HG02678 (cell line): Measurements from ENCODE around the gene TMEM225B.
"Not testable (repeated sequence)": the region's sequence is repeated elsewhere in the genome, so short reads cannot be mapped to it uniquely, and the experiment has no call there.

ENCODE experiments used
- ATAC-seq: cut with Tn5 transposase; IDR thresholded peaks from one replicate; pipeline ENCODE4 v1.9.1; 2021; ENCODE audit warnings: mild to moderate bottlenecking, moderate library complexity; ENCODE audit not compliant: unreplicated experiment

The TMEM225B gene

GRCh38 chr7:99579281-99579955, 18.6 kb upstream of the TMEM225B start:
- ATAC-seq: no peak

- no peak for ATAC-seq
Observed at GRCh38 chr7:99579956-99580777, 17.9 kb upstream of the TMEM225B start.

- ATAC-seq: not testable (repeated sequence)
Observed at GRCh38 chr7:99580778-99581332, 17.2 kb upstream of the TMEM225B start.

GRCh38 chr7:99588868-99589267, 9.2 kb upstream of the TMEM225B start:
- no peak for ATAC-seq

DNA sequence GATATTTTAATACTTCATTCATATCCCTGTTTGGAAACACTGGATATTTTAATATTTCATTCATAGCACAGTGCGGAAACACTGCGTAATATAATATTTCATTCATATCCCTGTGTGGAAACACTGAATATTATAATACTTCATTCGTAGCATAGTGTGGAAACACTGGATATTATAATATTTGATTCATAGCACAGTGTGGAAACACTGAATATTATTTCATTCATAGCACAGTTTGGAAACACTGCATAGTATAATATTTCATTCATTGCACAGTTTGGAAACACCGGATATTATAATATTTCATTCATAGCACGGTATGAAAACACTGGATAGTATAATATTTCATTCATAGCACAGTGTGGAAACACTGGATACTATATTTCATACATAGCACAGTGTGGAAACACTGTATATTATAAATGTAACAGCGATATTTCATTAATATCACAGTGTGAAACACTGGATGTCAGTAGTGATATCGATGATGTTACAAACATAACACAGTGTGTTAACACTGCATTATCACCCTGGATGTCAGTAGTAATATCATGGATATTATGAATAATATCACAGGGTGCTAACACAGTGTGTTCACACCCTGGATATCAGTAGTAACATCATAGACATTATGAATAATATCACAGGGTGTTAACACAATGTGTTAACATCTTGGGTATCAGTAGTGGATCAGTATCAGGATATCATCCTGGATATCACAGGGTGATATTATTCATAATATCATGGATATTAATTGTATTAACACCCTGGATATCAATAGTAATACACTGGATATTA, 2.9 kb upstream of the TMEM225B start:
- ATAC-seq: no peak

DNA sequence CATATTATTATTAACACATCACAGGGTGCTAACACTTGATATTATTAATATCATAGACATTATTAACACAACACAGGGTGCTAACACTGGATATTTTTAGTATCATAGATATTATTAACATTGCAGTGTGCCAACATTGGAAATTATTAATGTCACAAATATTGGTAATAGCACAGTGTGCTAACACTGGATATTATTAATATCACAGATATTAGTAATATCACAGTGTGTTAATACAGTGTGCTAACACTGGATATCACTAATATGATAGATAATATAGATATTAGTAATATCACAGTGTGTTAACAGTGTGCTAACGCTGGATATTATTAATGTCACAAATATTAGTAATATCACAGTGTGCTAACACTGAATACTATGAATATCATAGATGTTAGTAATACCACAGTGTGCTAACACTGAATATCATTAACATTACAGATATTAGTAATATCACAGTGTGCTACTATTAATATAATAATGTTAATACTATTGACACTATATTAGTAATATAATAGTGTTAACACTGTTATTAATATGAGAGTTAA, 1.6 kb upstream of the TMEM225B start:
- ATAC-seq: no peak

DNA sequence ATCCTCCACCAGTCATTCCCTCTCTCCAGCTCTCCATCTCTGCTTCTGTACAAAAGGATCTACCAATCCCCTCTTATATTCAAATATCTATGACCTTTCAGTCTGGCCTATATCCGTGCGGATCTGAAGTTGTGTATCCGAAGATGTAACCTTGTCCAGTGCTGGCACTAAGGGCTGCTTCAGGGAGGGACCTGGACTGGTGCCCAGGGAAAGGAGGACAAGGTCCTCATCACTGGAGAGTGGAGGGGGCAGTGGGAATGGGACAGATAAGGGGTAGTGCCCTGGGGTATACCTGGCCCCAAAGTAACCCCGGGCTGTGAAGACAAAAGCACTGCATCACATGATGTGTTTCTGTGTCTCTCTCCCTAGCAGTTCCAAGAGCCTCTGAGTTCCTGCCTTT, 1.8 kb downstream of the TMEM225B start:
- no peak for ATAC-seq

- ATAC-seq: no peak
Observed at GRCh38 chr7:99601656-99602310, 3.7 kb downstream of the TMEM225B start.

DNA sequence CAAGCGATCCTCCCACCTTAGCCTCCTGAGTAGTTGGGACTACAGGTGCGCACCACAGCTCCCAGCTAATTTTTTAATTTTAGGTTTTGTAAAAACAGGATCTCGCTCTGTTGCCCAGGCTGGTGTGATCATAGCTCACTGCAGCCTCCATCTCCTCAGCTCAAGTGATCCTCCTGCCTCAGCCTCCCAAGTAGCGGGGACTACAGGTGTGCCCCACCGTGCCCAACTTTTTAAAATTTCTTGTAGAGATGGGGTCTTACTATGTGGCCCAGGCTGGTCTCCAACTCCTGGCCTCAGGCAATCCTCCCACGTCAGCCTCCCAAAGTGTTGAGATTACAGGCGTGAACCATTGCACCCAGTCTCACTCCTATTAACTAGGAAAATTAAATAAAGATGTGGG, 7.5 kb downstream of the TMEM225B start:
- ATAC-seq: no peak

DNA sequence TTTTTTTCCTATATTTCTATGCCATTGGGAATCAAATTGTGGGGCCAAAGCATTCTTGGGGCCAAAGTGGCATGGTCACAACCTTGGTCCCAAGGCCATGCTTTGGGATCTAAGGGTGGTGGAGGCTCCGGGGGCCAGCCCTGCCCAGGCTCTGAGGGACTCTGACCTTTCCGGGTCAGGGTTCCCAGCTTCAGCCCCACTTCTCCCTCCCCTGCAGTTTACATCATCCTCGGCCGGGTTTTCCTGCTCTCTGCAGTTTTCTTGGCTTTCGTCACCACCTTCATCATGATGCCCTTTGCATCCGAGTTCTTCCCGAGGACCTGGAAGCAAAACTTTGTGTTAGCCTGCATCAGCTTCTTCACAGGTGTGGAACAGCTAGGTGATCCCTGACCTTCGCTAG, 8.5 kb downstream of the TMEM225B start:
- ATAC-seq: no peak

- ATAC-seq: no peak
Observed at GRCh38 chr7:99607548-99607947, 9.5 kb downstream of the TMEM225B start.

DNA sequence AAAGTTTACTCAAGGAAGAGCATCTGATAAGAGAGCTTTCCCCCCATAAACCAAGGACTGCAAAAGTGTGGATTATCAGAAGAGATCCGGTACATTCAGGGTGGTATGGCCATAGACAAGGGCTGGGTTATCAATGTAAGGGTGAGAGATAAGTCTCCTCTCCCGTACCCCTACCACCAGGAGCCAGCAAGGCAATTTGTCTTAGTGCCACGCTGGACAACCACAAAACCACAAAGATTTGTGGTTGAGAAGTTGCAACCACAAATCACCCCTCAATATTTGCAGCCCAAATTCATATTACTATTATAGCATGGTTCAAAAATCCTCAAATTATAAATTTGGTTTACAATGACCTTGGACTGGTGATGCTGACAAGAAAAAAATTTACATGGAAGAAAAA, 16.4 kb downstream of the TMEM225B start:
- ATAC-seq: no peak

DNA sequence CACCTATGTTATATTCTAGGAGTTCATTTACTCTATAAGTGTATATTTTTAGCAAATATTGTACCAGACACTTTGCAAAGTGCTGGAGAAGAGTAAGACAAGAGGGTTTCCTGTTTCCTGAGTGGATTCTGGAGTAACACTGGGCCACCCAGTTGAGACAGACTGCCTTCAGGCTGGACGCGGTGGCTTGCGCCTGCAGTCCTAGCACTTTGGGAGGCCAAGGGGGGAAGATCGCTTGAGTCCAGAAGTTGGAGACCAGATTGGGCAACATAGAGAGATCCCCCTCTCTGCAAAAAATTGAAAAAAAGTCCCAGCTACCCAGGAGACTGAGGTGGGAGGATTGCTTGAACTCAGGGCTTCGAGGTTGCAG, 17.9 kb downstream of the TMEM225B start:
- no peak for ATAC-seq

GRCh38 chr7:99616359-99617191, 18.5 kb downstream of the TMEM225B start, which contains the start of gene ZSCAN25:
TSS of gene ZSCAN25 (plus strand) at chr7:99616946. CDS start at chr7:99619607, 2,661 bp downstream.
- peak; percentile 95 for ATAC-seq

DNA sequence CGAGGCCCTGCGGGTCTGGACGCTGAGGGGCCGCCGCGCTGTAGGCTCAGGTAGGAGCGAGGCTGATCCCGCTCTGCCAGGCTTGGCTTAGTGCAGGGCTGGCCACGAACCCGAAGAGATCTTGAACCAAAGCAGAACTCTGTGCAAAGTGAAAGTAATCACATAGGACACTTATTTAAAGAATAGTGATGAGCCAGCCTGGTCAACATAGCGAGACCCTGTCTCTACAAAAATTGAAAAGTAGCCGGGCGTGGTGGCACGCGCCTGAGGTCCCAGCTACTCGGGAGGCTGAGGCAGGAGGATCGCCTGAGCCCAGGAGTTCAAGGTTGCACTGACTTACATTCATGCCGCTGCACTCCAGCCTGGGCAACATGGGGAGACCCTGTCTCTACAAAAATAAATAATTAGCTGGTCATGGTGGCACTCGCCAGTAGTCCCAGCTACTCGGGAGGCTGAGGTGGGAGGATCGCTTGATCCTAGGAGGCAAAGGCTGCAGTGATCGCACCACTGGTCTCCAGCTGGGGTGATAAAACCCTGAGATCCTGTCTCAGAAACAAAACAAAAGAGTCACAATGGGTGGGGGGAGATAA, 19.2 kb downstream of the TMEM225B start:
- no peak for ATAC-seq

- ATAC-seq: no peak
Observed at GRCh38 chr7:99618726-99619125, 20.7 kb downstream of the TMEM225B start.

DNA sequence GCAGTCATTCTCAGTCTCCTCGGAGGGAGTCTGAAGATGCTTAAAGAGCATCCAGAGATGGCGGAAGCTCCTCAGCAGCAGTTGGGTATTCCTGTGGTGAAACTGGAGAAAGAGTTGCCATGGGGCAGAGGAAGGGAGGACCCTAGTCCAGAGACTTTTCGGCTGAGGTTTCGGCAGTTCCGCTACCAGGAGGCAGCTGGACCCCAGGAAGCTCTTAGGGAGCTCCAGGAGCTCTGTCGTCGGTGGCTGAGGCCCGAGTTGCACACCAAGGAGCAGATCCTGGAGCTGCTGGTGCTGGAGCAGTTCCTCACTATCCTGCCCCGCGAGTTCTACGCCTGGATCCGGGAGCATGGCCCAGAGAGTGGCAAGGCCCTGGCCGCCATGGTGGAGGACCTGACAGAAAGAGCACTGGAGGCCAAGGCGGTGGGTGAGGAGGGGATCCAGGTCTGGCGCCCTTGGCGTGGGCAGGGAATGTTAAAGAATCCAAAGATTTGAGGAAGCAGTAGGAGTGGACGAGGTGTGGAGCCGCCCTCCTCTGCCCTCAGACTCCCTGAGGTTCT, 21.6 kb downstream of the TMEM225B start:
- ATAC-seq: no peak

DNA sequence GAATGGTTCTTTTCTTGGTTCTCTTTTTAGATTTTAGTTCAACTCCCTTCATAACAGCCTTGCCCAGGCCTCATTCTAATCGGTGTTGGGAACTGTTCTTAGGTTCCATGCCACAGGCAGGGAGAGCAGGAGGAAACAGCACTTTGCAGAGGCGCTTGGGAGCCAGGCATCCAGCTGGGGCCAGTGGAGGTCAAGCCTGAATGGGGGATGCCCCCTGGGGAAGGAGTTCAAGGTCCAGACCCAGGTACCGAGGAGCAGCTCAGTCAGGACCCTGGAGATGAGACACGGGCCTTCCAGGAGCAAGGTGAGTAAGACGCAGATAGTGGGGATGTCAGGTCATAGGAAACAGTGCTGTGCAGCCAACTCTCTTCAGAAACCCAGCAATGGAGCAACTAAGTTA, 23.2 kb downstream of the TMEM225B start:
- no peak for ATAC-seq

DNA sequence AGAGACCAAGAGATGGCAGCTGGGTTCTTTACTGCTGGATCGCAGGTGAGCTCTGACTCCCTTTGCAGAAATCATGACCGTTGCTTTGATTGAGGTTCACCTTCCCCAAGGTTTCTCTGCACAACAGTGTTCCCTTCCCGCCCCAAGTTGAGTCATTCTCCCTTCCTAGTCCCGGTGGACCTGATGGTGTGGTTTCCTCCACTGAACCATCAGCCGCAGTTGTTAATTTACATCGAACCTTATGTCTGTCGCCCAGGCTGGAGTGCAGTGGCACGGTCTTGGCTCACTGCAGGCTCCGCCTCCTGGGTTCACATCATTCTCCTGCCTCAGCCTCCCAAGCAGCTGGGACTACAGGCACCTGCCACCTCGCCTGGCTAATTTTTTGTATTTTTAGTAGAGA, 24.5 kb downstream of the TMEM225B start:
- no peak for ATAC-seq
